ENCODE data around the gene ACSL6.

The ACSL6 gene

DNA sequence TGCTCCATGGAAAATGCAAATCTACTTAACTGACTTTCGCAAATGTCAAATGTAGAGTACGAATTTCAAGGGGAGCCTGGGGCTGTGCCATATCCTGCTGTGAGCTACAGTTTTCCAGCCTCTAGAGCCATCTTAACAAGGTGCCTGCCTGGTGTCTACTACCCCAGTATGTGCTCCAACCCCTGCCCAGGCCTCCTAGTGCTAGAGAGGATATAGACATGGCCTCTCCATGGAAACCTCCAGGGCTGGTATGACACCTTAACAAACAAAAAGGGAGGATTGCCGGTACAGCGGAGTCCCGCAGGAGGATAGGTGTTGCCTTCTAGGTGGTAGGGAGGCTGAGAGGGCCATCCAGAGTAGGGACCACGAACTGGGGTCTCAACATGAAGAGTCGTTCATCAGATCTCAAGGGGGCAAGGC, 35.4 kb upstream of the ACSL6 start:
- DNase-seq (ENCODE audit: low read depth in 3 of 3), result no peak

DNA sequence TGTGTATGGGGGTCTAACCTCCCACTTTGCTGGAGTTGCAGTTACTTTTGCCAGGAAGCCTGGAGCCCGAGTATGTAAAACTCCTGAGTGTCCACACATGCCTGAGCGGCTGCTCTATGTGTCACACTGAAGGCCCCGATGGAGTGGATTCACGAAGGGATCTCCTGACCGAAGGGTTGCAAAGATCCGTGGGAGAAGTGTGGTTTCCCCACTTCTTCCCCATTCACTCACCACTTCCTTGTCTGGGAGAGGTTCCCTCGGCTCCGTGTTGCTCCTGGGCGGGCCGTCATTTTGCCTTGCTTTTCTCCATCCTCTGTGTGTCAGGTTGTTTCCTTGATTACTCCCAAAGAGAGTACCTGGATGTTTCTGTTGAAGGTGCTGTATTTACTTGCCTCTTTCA, 32.7 kb upstream of the ACSL6 start:
- no peak for DNase-seq (ENCODE audit: low read depth in 3 of 3)

DNA sequence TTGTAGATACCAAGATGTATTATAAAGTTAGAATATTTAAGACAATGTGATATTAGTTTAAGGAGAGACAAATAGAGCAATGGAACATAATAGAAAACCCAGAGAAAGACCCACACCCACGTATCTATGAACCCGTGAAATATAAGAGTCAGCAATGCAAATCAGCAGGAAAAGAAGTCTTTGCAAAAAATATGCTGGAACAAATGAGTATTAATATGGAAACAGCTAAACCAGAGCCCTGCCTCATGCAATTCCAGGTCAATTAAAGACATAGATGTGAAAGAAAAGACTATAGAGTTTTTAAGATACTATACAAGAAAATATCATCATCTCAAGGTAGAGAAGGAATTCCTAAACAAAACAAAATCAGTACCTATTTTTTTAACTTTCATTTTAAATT, 25.9 kb upstream of the ACSL6 start:
- DNase-seq (ENCODE audit: low read depth in 3 of 3), result no peak

DNA sequence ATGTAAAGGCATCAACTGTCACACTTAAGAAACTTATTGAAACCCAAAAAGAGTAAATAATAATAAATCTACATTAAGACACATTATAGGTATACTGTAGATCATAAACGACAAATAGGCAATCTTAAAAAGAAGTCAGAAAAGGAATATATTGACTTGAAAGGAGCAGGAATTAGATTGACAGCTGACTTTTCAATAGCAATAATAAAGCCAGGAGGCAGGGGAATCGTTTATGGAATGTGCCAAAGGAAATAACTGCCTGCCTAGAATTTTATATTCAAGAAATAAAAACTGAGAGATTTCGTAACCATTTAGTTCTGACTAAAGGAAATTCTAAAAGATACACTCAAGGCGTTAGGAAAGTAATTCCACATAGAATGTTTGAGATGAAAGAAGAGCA, 21.7 kb upstream of the ACSL6 start:
- DNase-seq (ENCODE audit: low read depth in 3 of 3), result no peak

DNA sequence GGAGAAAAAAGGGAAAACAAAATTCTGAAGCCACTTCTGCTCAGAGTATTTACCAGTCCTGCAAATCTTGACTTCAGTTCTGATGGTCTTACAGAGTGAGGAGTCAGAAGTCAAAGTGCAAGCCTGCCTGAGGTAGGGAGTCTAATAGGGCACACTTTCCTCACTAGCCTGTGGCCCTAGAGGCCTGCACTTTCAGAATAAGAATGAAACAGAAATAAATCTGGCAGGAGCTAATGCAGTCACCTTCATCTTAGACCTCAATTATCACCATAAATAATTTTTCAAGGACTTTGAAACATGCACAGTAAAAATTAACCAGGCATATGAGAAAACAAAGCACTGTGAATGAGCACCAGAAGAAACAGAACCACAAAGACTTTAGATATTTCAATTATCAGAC, 20.7 kb upstream of the ACSL6 start:
- no peak for DNase-seq (ENCODE audit: low read depth in 3 of 3)

GRCh38 chr5:132030610-132031009, 19.2 kb upstream of the ACSL6 start:
- DNase-seq (ENCODE audit: low read depth in 3 of 3), result no peak

DNA sequence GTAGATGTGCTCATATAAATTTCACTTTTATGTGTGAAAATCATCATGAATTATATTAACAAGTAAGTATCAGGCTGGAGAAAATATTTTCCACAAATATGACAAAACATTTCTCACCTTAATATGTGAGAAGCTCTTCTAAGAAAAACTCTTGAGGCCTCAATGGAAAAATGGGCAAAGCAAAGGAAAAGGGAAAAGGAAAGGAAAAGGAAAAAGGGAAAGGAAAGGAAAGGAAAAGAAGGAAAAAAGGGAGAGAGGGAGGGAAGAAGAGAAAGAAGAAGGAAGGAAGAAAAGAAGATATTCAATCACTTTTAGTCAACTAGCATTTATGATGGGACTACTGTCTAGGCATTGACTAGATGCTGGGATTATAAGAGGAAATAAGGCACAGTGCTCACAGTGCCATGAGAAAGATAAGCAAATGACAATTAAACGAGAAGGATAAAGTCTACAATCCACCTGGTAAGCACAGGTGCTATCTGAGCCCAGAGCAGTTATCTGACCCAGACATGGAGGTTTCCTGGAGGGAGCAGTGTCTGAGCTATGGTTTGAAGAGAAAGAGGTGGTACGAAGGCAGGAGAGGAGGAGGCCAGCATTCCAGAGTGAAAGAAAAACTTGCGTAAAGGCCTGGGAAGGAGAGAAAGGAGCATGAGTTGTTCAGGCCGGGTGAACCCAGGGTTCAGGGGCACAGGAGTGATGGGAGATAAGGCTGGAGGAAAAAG, 18.3 kb upstream of the ACSL6 start:
- no peak for DNase-seq (ENCODE audit: low read depth in 3 of 3)

- DNase-seq (ENCODE audit: low read depth in 3 of 3), result no peak
Observed at GRCh38 chr5:132027027-132027426, 15.6 kb upstream of the ACSL6 start.

DNA sequence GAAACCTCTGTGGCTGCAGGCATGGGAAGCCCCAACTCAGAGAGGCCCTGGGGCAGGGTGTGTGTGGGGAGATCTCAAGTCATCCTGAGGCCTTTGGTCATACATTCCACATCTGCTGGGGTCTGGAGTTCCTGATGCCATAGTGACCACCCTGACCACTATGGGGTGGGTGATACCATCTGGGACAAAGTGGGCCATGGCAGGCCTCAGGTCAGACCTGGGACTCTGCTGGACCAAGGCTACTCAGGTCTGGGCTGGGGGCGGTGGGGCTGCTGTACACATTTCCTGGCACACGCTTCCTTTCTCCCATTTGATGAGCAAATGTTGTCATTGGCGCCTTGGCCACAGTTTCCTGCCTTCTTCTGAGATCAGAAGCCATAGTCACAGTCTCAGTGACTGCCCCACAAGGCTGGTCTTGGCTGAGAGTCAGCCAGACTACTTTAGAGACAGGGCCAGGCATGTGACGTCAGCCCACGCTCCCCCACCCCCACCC, 15.1 kb upstream of the ACSL6 start:
- DNase-seq (ENCODE audit: low read depth in 3 of 3), result no peak

GRCh38 chr5:132025403-132025971, 14.0 kb upstream of the ACSL6 start:
- DNase-seq (ENCODE audit: low read depth in 3 of 3), result no peak

- no peak for DNase-seq (ENCODE audit: low read depth in 3 of 3)
Observed at GRCh38 chr5:132024789-132025402, 13.4 kb upstream of the ACSL6 start.

DNA sequence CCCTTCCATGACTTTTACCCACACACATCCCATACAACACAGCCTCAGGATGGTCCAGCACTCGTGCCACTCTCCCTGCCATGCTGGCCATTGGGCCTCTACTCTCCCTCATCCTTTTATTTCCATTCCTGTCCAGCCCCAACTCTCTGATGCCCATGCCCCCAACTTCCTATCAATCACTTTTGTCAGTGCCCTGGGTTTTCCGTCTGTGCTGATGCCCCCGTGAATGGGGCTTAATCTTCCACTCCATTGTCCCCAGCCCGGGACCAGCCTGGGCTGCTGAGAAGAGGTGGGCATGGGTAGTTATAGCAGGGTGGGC, 12.6 kb upstream of the ACSL6 start:
- no peak for DNase-seq (ENCODE audit: low read depth in 3 of 3)

GRCh38 chr5:132023258-132024116, 12.0 kb upstream of the ACSL6 start:
- no peak for DNase-seq (ENCODE audit: low read depth in 3 of 3)

DNA sequence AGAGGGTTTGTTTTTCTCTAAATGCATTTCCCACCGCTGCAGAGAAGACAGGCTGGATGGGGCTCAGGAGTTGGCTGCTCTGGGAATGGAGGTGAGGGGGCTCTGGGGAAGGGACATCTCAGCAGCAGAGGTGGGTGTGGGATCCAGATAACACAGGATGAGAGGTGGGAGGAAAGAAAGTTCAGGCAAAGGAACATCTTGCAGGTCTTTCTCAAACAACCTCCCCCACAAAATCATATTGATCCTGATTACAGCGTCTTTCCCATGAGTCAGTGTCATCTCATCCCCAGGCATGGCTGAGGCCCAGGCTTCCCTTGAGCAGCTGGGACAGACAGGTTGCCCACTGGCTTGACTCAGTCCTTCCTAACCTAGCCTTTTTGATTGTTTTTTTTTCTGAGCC, 11.3 kb upstream of the ACSL6 start:
- DNase-seq (ENCODE audit: low read depth in 3 of 3), result peak in 2 of 3 donors; percentile 30 to 51

GRCh38 chr5:132021654-132022053, 10.2 kb upstream of the ACSL6 start:
- DNase-seq (ENCODE audit: low read depth in 3 of 3), result no peak

- DNase-seq (ENCODE audit: low read depth in 3 of 3), result no peak
Observed at GRCh38 chr5:132020568-132021339, 9.3 kb upstream of the ACSL6 start.

DNA sequence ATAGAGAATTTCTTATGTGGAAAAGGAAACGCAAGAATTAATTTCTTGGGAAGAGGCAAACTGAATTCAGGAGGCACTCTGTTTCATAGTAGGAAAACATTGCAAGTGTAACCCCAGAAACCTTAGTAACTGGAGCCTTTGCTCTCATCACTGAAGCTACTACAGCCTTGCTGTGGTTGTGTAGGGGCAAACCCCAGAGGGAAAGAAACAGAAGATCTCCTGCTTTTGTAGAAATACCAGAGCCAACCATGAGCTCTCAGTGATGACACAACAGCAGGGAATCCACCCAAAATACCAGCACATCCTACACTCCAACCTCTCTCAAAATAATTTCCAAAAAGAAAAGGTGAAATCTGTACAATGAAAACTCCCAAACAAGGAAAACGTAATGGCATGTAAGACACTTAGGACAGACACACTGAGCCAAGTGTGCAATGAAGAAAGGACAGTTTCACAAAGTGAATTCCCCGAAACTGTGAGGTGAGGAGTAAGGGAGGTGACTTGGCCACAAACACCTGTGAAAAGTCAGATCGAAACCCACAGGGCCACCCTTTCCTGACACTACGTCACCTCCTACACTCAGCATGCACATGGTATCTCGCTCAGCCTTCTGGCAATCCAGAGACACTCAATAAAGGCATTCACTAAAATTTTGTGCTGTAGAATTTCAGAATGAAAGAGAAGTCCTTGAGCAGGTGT, 8.5 kb upstream of the ACSL6 start:
- peak; percentile 50 to 76 (median 67) for DNase-seq (ENCODE audit: low read depth in 3 of 3)

DNA sequence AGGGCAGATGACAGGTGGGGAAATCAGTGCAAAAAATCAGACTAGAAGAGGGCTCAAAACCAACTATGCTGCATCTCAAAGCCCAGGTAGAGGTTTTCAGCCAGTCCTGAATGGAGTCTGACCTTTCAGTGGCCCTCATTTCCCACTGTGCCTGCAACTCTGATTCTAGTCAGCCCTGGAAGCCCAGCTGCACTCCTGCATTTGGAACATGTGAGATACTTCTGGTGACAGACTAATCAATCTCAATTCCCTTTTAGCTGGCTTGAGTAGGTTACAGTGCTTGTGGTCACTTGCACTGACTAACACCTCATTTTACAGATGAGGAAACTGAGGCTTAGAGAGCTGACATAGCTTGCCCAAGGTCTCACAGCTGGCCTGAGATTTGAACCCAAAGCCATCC, 7.9 kb upstream of the ACSL6 start:
- no peak for DNase-seq (ENCODE audit: low read depth in 3 of 3)

GRCh38 chr5:132017738-132018625, 6.5 kb upstream of the ACSL6 start:
- no peak for DNase-seq (ENCODE audit: low read depth in 3 of 3)

DNA sequence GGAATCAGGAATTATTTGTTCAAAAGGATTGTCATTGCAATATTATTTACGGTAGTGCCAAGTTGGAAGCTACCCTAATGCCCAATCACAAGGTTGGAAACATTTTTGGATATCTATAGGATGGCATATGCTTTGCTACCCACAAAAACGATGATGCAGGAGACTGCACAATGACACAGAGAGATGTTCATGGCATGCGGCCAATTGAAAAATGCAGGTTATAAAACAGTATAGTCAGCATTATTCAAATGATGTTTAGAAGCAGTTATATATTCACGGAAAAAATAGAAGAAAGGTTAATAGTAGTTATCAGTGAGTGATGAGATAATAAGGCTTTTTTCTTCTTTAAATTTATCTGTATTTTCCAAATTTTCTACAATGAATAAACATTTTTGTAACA, 5.9 kb upstream of the ACSL6 start:
- no peak for DNase-seq (ENCODE audit: low read depth in 3 of 3)
